Caco-2 (cell line): ENCODE data around the gene PDIK1L. TPM values are rescaled to one million over a fixed set of nuclear protein-coding genes. Genes with fewer than 3 reads are reported as not detected.
A peak's percentile ranks its signal among the peaks of the same experiment; 100 is the strongest.

ENCODE experiments used
- BruUV-seq: library from RNA; stranded (reverse); fragments of 400-500 nt; replicated peaks from 2 replicates; lab custom pipeline; 2021; lab: Mats Ljungman, UMichigan
- CTCF ChIA-PET: fragments of 300-600 bp; sonication (Branson Sonifier 250); formaldehyde crosslinking; loops from one replicate; lab custom pipeline; 2022; ENCODE audit warnings: antibody characterized with exemption; lab: Charles Lee
- POLR2A ChIA-PET: fragments of 300-600 bp; sonication (Branson Sonifier 250); formaldehyde crosslinking; loops from one replicate; lab custom pipeline; 2022; ENCODE audit warnings: antibody characterized with exemption; lab: Charles Lee
- DNase-seq, 2 experiments: peaks; one replicate each; pipeline versions ENCODE4 v3.0.0 to v3.0.0-alpha.2; 2020 to 2022
- H3K27me3 ChIP-seq: replicated peaks from 2 replicates; pipeline ENCODE4 v1.6.0; 2011; ENCODE audit warnings: low read length; ENCODE audit not compliant: control insufficient read depth, insufficient read depth
- H3K36me3 ChIP-seq: 2 replicates; pipeline ENCODE4 v1.5.1; 2011; ENCODE audit warnings: low read length; ENCODE audit not compliant: control insufficient read depth, insufficient read depth
- H3K4me1 ChIP-seq: fragments of 250-450 bp; sonication (Bioruptor Pico); 2 replicates; pipeline ENCODE4 v1.5.1; 2020; ENCODE audit warnings: mild to moderate bottlenecking
- H3K4me3 ChIP-seq: 2 replicates; pipeline ENCODE4 v1.5.1; 2011; ENCODE audit warnings: low read depth, mild to moderate bottlenecking, control low read depth, low read length
- H3K9me3 ChIP-seq: fragments of 250-450 bp; sonication (Bioruptor Pico); 2 replicates; pipeline ENCODE4 v1.5.1; 2020; ENCODE audit warnings: mild to moderate bottlenecking, moderate library complexity
- H3K27ac Mint-ChIP-seq: one replicate; pipeline ENCODE4 v1.8.0; 2022; ENCODE audit warnings: mixed read lengths; ENCODE audit not compliant: unreplicated experiment
- H3K27me3 Mint-ChIP-seq: one replicate; pipeline ENCODE4 v1.8.0; 2022; ENCODE audit warnings: mixed read lengths; ENCODE audit not compliant: insufficient read depth, unreplicated experiment
- H3K36me3 Mint-ChIP-seq: one replicate; pipeline ENCODE4 v1.8.0; 2022; ENCODE audit warnings: mild to moderate bottlenecking, mixed read lengths; ENCODE audit not compliant: insufficient read depth, unreplicated experiment
- H3K4me1 Mint-ChIP-seq: one replicate; pipeline ENCODE4 v1.8.0; 2022; ENCODE audit warnings: low read depth, mixed read lengths; ENCODE audit not compliant: unreplicated experiment
- H3K4me3 Mint-ChIP-seq: one replicate; pipeline ENCODE4 v1.8.0; 2022; ENCODE audit warnings: mild to moderate bottlenecking, moderate library complexity, mixed read lengths; ENCODE audit not compliant: unreplicated experiment
- H3K9me3 Mint-ChIP-seq: one replicate; pipeline ENCODE4 v1.8.0; 2022; ENCODE audit warnings: mixed read lengths; ENCODE audit not compliant: unreplicated experiment
- intact Hi-C: fragments of 100-400 bp; cut with micrococcal nuclease; formaldehyde crosslinking; loops from one replicate; pipeline ENCODE4 v1.10.0; 2022; ENCODE audit not compliant: unreplicated experiment
- total RNA-seq: library from RNA; stranded (reverse); gene quantifications from 2 replicates; pipeline ENCODE4 v1.2.3, GENCODE V29; 2022
- TF ChIP-seq, protein P1 (sequence below), 2 experiments: fragments of 200-600 bp in 1 of 2; IDR thresholded peaks; 1 replicate in 1 of 2; 2 replicates in 1 of 2; pipeline versions ENCODE4 v1.5.1 to v1.8.0; 2011 to 2022; ENCODE audit warnings: antibody characterized with exemption in 1 of 2, control low read depth in 1 of 2, inconsistent platforms in 1 of 2, low read depth in 1 of 2, low read length in 1 of 2, mild to moderate bottlenecking in 1 of 2, moderate library complexity in 1 of 2; ENCODE audit not compliant: insufficient read depth in 1 of 2, severe bottlenecking in 1 of 2, unreplicated experiment in 1 of 2

PDIK1L gene
- total RNA-seq, 1 experiment from 2014 or later, result 5.5 TPM

GRCh38 chr1:26142159-26142558 is 30.5 kb downstream of the PDIK1L start:
- no peak overlapping the region for H3K4me3 ChIP-seq
- POLR2A ChIA-PET, result no interaction called here

DNA sequence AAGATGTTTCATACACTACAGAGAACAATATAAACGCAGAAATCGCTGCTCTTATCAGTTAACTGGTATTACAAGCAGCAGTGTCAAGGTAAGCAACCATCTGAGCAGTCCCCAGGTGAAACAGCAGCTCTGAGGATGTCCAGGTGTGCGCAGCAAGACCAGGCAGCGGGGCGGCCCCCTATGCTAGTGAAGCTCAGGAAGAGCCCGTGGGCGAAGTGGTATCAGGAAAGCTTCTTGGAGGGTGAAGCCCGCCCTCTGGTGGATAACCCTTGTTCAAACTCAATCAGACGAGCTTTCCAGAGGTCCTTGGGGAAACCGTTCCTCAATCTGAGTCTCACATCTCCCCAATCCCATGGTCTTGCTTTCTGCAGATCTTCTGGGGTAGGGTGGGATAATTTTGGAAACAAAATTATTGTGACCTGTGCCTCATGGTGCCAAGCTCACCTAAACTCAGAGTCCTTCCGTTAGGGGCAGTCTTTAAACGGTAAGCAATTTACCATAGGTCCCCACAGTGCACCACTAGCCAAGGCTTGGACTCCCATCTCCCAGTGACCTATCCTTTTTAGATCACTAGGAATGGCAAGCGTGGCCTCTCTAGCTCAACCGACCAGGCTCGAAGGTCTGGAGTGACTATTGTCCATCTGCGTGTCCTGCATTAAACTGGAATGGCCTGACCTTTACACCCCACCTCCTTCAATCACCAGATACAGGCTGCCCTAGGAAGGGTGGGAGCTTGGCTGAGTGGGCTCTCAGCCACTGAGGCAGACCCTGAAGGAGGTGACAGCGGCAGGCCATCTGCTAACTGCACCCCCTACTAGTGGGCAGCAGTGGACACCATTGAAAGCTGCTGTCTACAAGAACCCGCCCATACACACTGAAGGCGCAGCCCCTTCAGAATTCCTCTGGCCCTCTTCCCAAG is 33.7 kb downstream of the PDIK1L start:
- Mint-ChIP-seq H3K36me3 (no peaks in the 10 kb centered on the region), H3K9me3 (no peaks in the 10 kb centered on the region), H3K27ac (no peak overlapping the region), H3K4me1 (no peaks in the 10 kb centered on the region), H3K27me3 (no peaks in the 10 kb centered on the region), H3K4me3 (no peak overlapping the region)
- CTCF ChIA-PET, result interaction anchor here (0.5 to 2.7 kb wide), 26 partner anchors 9 to 1623 kb away, joined by 3 to 77 read pairs (median 5); partner anchors contain the start of genes CEP85, CNKSR1, PAFAH2 and PDIK1L
- H3K4me1 ChIP-seq, result no peaks in the 10 kb centered on the region
- intact Hi-C loops, result loop anchor here (1.0 kb wide), 3 partner anchors 16 to 110 kb away; no protein-coding TSS in a partner anchor
- peak; percentile 83 to 84 for DNase-seq
- no peaks in the 10 kb centered on the region for H3K36me3 ChIP-seq
- BruUV-seq, result no TSS peak
- no peaks in the 10 kb centered on the region for H3K9me3 ChIP-seq
- no peak overlapping the region for H3K4me3 ChIP-seq
- POLR2A ChIA-PET, result interaction anchor here (1.1 kb wide), 1 partner anchor 109 kb away, joined by 5 read pairs; no protein-coding TSS in a partner anchor
- no peaks in the 10 kb centered on the region for H3K27me3 ChIP-seq
- TF ChIP-seq, protein P1, sequence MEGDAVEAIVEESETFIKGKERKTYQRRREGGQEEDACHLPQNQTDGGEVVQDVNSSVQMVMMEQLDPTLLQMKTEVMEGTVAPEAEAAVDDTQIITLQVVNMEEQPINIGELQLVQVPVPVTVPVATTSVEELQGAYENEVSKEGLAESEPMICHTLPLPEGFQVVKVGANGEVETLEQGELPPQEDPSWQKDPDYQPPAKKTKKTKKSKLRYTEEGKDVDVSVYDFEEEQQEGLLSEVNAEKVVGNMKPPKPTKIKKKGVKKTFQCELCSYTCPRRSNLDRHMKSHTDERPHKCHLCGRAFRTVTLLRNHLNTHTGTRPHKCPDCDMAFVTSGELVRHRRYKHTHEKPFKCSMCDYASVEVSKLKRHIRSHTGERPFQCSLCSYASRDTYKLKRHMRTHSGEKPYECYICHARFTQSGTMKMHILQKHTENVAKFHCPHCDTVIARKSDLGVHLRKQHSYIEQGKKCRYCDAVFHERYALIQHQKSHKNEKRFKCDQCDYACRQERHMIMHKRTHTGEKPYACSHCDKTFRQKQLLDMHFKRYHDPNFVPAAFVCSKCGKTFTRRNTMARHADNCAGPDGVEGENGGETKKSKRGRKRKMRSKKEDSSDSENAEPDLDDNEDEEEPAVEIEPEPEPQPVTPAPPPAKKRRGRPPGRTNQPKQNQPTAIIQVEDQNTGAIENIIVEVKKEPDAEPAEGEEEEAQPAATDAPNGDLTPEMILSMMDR (IDR thresholded peaks at IDR 0.05; ENCODE audit: insufficient read depth in 1 of 2, low read depth in 1 of 2, low read length in 1 of 2, severe bottlenecking in 1 of 2, unreplicated experiment in 1 of 2), result peak; percentile 62 to 63

More at GRCh38 chr1:26142159-26142558, 30.5 kb downstream of the PDIK1L start:
- TF ChIP-seq, protein P1 (IDR thresholded peaks at IDR 0.05; ENCODE audit: insufficient read depth in 1 of 2, low read depth in 1 of 2, low read length in 1 of 2, severe bottlenecking in 1 of 2, unreplicated experiment in 1 of 2), result no peak
- no peaks in the 10 kb centered on the region for H3K27me3 Mint-ChIP-seq
- H3K4me1 ChIP-seq, result no peaks in the 10 kb centered on the region
- CTCF ChIA-PET, result interaction anchor here (0.6 to 1.5 kb wide), 4 partner anchors 41 to 1651 kb away, joined by 3 to 4 read pairs (median 3); no protein-coding TSS in a partner anchor
- H3K9me3 ChIP-seq, result no peaks in the 10 kb centered on the region
- H3K27me3 ChIP-seq, result no peaks in the 10 kb centered on the region
- H3K4me3 Mint-ChIP-seq, result no peak overlapping the region
- no peak for DNase-seq
- BruUV-seq, result no TSS peak
- no peaks in the 10 kb centered on the region for H3K9me3 Mint-ChIP-seq
- no peaks in the 10 kb centered on the region for H3K36me3 ChIP-seq
- H3K4me1 Mint-ChIP-seq, result no peaks in the 10 kb centered on the region
- intact Hi-C loops, result no loop called here
- no peak overlapping the region for H3K27ac Mint-ChIP-seq
- no peaks in the 10 kb centered on the region for H3K36me3 Mint-ChIP-seq

DNA sequence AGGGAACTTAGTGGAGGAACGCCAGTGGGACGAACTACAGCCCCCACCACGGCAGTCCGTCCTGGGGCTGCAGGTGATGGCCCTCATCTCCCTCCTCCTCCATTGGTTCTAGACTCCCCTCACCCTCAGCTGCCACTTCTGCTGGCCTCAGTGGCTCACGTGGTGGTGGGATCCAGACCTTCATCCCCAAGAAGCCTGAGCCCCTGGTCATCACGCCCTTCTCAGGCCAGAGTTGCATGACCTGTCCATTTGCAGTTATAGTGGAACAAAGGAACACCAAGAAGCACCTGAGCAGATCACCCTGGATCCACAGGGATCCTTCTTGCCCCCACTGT is 34.3 kb downstream of the PDIK1L start:
- H3K27me3 Mint-ChIP-seq, result no peaks in the 10 kb centered on the region
- no peak overlapping the region for H3K27ac Mint-ChIP-seq
- DNase-seq, result no peak
- Histone ChIP-seq H3K4me3 (no peak overlapping the region), H3K4me1 (no peaks in the 10 kb centered on the region), H3K27me3 (no peaks in the 10 kb centered on the region), H3K9me3 (no peaks in the 10 kb centered on the region), H3K36me3 (no peaks in the 10 kb centered on the region)
- H3K36me3 Mint-ChIP-seq, result no peaks in the 10 kb centered on the region
- no peaks in the 10 kb centered on the region for H3K9me3 Mint-ChIP-seq
- TF ChIP-seq, protein P1 (IDR thresholded peaks at IDR 0.05; ENCODE audit: insufficient read depth in 1 of 2, low read depth in 1 of 2, low read length in 1 of 2, severe bottlenecking in 1 of 2, unreplicated experiment in 1 of 2), result no peak
- BruUV-seq, result no TSS peak
- intact Hi-C loops, result loop anchor here (1.0 kb wide), 3 partner anchors 15 to 111 kb away; no protein-coding TSS in a partner anchor
- no peaks in the 10 kb centered on the region for H3K4me1 Mint-ChIP-seq
- POLR2A ChIA-PET, result no interaction called here
- CTCF ChIA-PET, result interaction anchor here (1.1 to 2.7 kb wide), 3 partner anchors 34 to 123 kb away, joined by 3 to 77 read pairs (median 6); no protein-coding TSS in a partner anchor
- no peak overlapping the region for H3K4me3 Mint-ChIP-seq
